Vagina (tissue), 2 donors: Measurements from ENCODE around the gene TMEM212. TPM values are rescaled to one million over a fixed set of nuclear protein-coding genes. Genes with fewer than 3 reads are reported as not detected.

Experiments
- DNase-seq, 2 donors: peaks; one replicate each; pipeline ENCODE4 v3.0.0-alpha.2; 2017; ENCODE audit errors: extremely low spot score in 2 of 2
- H3K27ac ChIP-seq: fragments of 200-600 bp; sonication (generic); one replicate; pipeline ENCODE4 v1.5.1; 2019
- H3K27me3 ChIP-seq: fragments of 200-600 bp; sonication (generic); one replicate; pipeline ENCODE4 v1.5.1; 2019
- H3K36me3 ChIP-seq, 2 donors: fragments of 200-600 bp; sonication (generic); one replicate each; pipeline ENCODE4 v1.5.1; 2017 to 2019
- H3K4me1 ChIP-seq: fragments of 200-600 bp; sonication (generic); one replicate; pipeline ENCODE4 v1.5.1; 2019
- H3K4me3 ChIP-seq, 2 donors: fragments of 200-600 bp; sonication (generic); 1 replicate in 1 of 2; 2 replicates in 1 of 2; pipeline ENCODE4 v1.5.1; 2016 to 2019
- H3K9me3 ChIP-seq: fragments of 200-600 bp; sonication (generic); one replicate; pipeline ENCODE4 v1.5.1; 2019
- POLR2A ChIP-seq, 2 donors: fragments of 450-650 bp; IDR thresholded peaks; one replicate each; pipeline ENCODE4 v1.6.1; 2017; ENCODE audit warnings: antibody characterized with exemption in 2 of 2, mild to moderate bottlenecking in 2 of 2, moderate library complexity in 2 of 2
- POLR2AphosphoS5 ChIP-seq, 2 donors: sonication (generic); formaldehyde crosslinking; IDR thresholded peaks; one replicate each; pipeline ENCODE4 v1.9.0; 2017; ENCODE audit warnings: antibody characterized with exemption in 2 of 2, mild to moderate bottlenecking in 2 of 2, low read depth in 1 of 2; ENCODE audit not compliant: insufficient read depth in 1 of 2
- intact Hi-C: fragments of 100-400 bp; cut with DNase I; formaldehyde crosslinking; loops from one replicate; pipeline ENCODE4 v1.15.1; 2023
- total RNA-seq: library from RNA; depleted of rRNA; stranded (reverse); fragments of >200 nt; gene quantifications from one replicate; pipeline ENCODE4 v1.2.3, GENCODE V29; 2016
- TF ChIP-seq, protein P1 (sequence below), 3 experiments: fragments of 450-650 bp in 2 of 3; fragments of 200-600 bp in 1 of 3; sonication (generic) in 1 of 3; IDR thresholded peaks; one replicate each; pipeline ENCODE4 v1.5.1; 2017 to 2019; ENCODE audit warnings: antibody characterized with exemption in 3 of 3, mild to moderate bottlenecking in 2 of 3, moderate library complexity in 2 of 3

The TMEM212 gene
- total RNA-seq, 1 donor from 2014 or later = not detected

GRCh38 chr3:171871392-171872274 is 28.5 kb downstream of the TMEM212 start:
- no peaks in the 10 kb centered on the region for H3K9me3 ChIP-seq
- H3K27me3 ChIP-seq = no peaks in the 10 kb centered on the region
- no peak overlapping the region for H3K4me3 ChIP-seq
- no peak for TF ChIP-seq POLR2AphosphoS5 (IDR thresholded peaks at IDR 0.05; ENCODE audit: insufficient read depth in 1 of 2, low read depth in 1 of 2)
- intact Hi-C loops = loop anchor here (10.0 kb wide), 1 partner anchor 57 kb away; the partner anchor contains the start of gene PLD1
- no peak overlapping the region for H3K27ac ChIP-seq
- H3K36me3 ChIP-seq = no peaks in the 10 kb centered on the region
- no peak for DNase-seq
- H3K4me1 ChIP-seq = peaks cover 26% of the 10 kb centered on the region

GRCh38 chr3:171873580-171873979 is 30.4 kb downstream of the TMEM212 start:
- DNase-seq = no peak
- Histone ChIP-seq H3K36me3 (no peaks in the 10 kb centered on the region), H3K4me1 (peaks cover 27% of the 10 kb centered on the region), H3K4me3 (no peak overlapping the region), H3K9me3 (no peaks in the 10 kb centered on the region), H3K27me3 (no peaks in the 10 kb centered on the region), H3K27ac (peak overlapping the region; percentile 11)
- TF ChIP-seq POLR2AphosphoS5 (IDR thresholded peaks at IDR 0.05; ENCODE audit: insufficient read depth in 1 of 2, low read depth in 1 of 2) = peak in 1 of 2 donors; percentile 48
- TF ChIP-seq, protein P1, sequence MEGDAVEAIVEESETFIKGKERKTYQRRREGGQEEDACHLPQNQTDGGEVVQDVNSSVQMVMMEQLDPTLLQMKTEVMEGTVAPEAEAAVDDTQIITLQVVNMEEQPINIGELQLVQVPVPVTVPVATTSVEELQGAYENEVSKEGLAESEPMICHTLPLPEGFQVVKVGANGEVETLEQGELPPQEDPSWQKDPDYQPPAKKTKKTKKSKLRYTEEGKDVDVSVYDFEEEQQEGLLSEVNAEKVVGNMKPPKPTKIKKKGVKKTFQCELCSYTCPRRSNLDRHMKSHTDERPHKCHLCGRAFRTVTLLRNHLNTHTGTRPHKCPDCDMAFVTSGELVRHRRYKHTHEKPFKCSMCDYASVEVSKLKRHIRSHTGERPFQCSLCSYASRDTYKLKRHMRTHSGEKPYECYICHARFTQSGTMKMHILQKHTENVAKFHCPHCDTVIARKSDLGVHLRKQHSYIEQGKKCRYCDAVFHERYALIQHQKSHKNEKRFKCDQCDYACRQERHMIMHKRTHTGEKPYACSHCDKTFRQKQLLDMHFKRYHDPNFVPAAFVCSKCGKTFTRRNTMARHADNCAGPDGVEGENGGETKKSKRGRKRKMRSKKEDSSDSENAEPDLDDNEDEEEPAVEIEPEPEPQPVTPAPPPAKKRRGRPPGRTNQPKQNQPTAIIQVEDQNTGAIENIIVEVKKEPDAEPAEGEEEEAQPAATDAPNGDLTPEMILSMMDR (IDR thresholded peaks at IDR 0.05) = no peak
- TF ChIP-seq POLR2A (IDR thresholded peaks at IDR 0.05) = no peak
- intact Hi-C loops = loop anchor here (10.0 kb wide), 1 partner anchor 59 kb away; the partner anchor contains the start of gene PLD1

- Histone ChIP-seq H3K4me3 (no peak overlapping the region), H3K36me3 (no peaks in the 10 kb centered on the region), H3K27me3 (no peaks in the 10 kb centered on the region), H3K27ac (peak overlapping the region; percentile 71), H3K4me1 (peaks cover 27% of the 10 kb centered on the region), H3K9me3 (no peaks in the 10 kb centered on the region)
- TF ChIP-seq POLR2A (IDR thresholded peaks at IDR 0.05) (no peak), POLR2AphosphoS5 (IDR thresholded peaks at IDR 0.05; ENCODE audit: insufficient read depth in 1 of 2, low read depth in 1 of 2) (no peak)
- TF ChIP-seq, protein P1 (IDR thresholded peaks at IDR 0.05) = no peak
- intact Hi-C loops = loop anchor here (10.0 kb wide), 1 partner anchor 59 kb away; the partner anchor contains the start of gene PLD1
- no peak for DNase-seq
Measured at GRCh38 chr3:171874251-171874681, 31.1 kb downstream of the TMEM212 start.

DNA sequence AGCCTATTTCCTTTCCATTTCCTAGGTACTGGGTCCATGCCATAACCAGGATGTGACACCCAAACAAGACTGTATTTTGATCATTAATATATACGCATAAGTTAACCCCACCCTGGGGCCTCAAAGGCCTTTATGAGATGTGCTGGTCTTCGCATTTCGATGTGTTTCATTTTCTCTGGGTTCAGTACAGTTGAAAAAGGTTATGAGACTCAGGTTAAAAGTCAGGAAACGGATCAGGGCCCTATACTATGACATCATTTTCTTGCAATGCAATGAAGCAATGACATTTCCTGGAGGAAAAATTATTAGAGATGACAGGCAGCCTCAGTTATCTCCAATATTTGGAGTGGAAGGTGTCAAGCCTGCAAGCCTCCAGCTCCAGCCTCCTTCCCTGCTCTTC is 31.7 kb downstream of the TMEM212 start:
- TF ChIP-seq, protein P1 (IDR thresholded peaks at IDR 0.05) = no peak
- TF ChIP-seq POLR2AphosphoS5 (IDR thresholded peaks at IDR 0.05; ENCODE audit: insufficient read depth in 1 of 2, low read depth in 1 of 2) (no peak), POLR2A (IDR thresholded peaks at IDR 0.05) (no peak)
- H3K9me3 ChIP-seq = no peaks in the 10 kb centered on the region
- intact Hi-C loops = loop anchor here (10.0 kb wide), 1 partner anchor 60 kb away; the partner anchor contains the start of gene PLD1
- DNase-seq = no peak
- peaks cover 27% of the 10 kb centered on the region for H3K4me1 ChIP-seq
- no peaks in the 10 kb centered on the region for H3K36me3 ChIP-seq
- H3K4me3 ChIP-seq = no peak overlapping the region
- H3K27ac ChIP-seq = peak overlapping the region; percentile 71
- no peaks in the 10 kb centered on the region for H3K27me3 ChIP-seq

DNA sequence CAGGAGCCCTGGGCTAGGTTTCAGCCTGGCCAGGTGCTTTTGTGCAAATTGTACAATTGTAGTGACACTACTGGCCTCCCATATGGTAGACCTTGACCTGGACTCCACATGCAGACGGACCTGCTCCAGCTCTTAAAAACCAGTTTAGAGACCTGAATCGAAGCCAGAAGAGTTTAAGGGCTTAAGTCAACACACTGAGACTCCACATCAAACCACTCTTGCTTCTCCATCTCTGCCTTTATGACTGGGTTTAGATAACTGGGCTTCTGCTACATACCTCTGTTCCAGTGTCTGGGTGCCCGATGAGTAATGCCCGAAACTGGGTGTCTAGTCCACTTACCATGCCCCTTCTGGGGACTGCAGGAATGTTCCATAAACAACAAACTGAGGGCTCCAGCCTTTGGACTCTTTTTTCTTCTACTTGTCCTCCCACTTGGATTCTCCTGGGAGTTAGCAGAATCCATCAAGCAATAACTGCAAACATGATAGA is 32.8 kb downstream of the TMEM212 start:
- peak overlapping the region; percentile 71 for H3K27ac ChIP-seq
- no peak for TF ChIP-seq POLR2A (IDR thresholded peaks at IDR 0.05)
- no peak for TF ChIP-seq POLR2AphosphoS5 (IDR thresholded peaks at IDR 0.05; ENCODE audit: insufficient read depth in 1 of 2, low read depth in 1 of 2)
- TF ChIP-seq, protein P1 (IDR thresholded peaks at IDR 0.05) = no peak
- no peak overlapping the region for H3K4me3 ChIP-seq
- H3K27me3 ChIP-seq = no peaks in the 10 kb centered on the region
- peaks cover 27% of the 10 kb centered on the region for H3K4me1 ChIP-seq
- H3K36me3 ChIP-seq = no peaks in the 10 kb centered on the region
- no peaks in the 10 kb centered on the region for H3K9me3 ChIP-seq
- no peak for DNase-seq
- intact Hi-C loops = loop anchor here (10.0 kb wide), 1 partner anchor 61 kb away; the partner anchor contains the start of gene PLD1
